ENCODE data around the gene SULT1A3.
"Not testable (repeated sequence)": the region's sequence is repeated elsewhere in the genome, so short reads cannot be mapped to it uniquely, and the experiment has no call there.

Gene SULT1A3

GRCh38 chr16:30193615-30194014 is 5.4 kb upstream of the SULT1A3 start, which contains the start of the genes BOLA2B and SLX1A:
TSS of gene BOLA2B (minus strand) at chr16:30193666. CDS start at chr16:30193595, 71 bp downstream.
TSS of gene SLX1A (plus strand) at chr16:30193875. CDS start at chr16:30194085, 210 bp downstream.
- H3K9me2 ChIP-seq (replicated peaks; ENCODE audit: control insufficient read depth, low read length); H4K20me1 ChIP-seq (ENCODE audit: control insufficient read depth, insufficient read depth, low read depth, low read length); H3K4me1 ChIP-seq (ENCODE audit: control insufficient read depth, low read length); H3K9me3 ChIP-seq (ENCODE audit: control insufficient read depth, insufficient read depth, low read length); H3K36me3 ChIP-seq (ENCODE audit: control insufficient read depth, low read length); H3F3A ChIP-seq (ENCODE audit: control insufficient read depth, insufficient read depth); H3K27me3 ChIP-seq (ENCODE audit: control insufficient read depth, low read length); H3K27ac ChIP-seq (ENCODE audit: low read depth, low read length); H3K79me2 ChIP-seq (ENCODE audit: control insufficient read depth, low read length): not testable (repeated sequence)
- Histone ChIP-seq H3K4me3 (ENCODE audit: low read length) (peak within 1 kb of the TSS; percentile 61), H3K4me2 (ENCODE audit: low read length) (peak within 1 kb of the TSS; percentile 39; the same call in 1 of the 2 replicates)

GRCh38 chr16:30194172-30194925 is 4.7 kb upstream of the SULT1A3 start:
- not testable (repeated sequence) for H3K9me2 ChIP-seq (replicated peaks; ENCODE audit: control insufficient read depth, low read length); H3K36me3 ChIP-seq (ENCODE audit: control insufficient read depth, low read length); H3F3A ChIP-seq (ENCODE audit: control insufficient read depth, insufficient read depth); H3K27me3 ChIP-seq (ENCODE audit: control insufficient read depth, low read length); H3K9me3 ChIP-seq (ENCODE audit: control insufficient read depth, insufficient read depth, low read length); H3K79me2 ChIP-seq (ENCODE audit: control insufficient read depth, low read length); H4K20me1 ChIP-seq (ENCODE audit: control insufficient read depth, insufficient read depth, low read depth, low read length); H3K27ac ChIP-seq (ENCODE audit: low read depth, low read length); H3K4me1 ChIP-seq (ENCODE audit: control insufficient read depth, low read length)
- Histone ChIP-seq H3K4me2 (ENCODE audit: low read length) (peak overlapping the region; percentile 39; the same call in 1 of the 2 replicates), H3K4me3 (ENCODE audit: low read length) (peak overlapping the region; percentile 61)

- H3K9me3 ChIP-seq (ENCODE audit: control insufficient read depth, insufficient read depth, low read length); H3K4me2 ChIP-seq (ENCODE audit: low read length); H3K9me2 ChIP-seq (replicated peaks; ENCODE audit: control insufficient read depth, low read length); H3K4me3 ChIP-seq (ENCODE audit: low read length); H3F3A ChIP-seq (ENCODE audit: control insufficient read depth, insufficient read depth); H3K36me3 ChIP-seq (ENCODE audit: control insufficient read depth, low read length); H3K27ac ChIP-seq (ENCODE audit: low read depth, low read length); H3K27me3 ChIP-seq (ENCODE audit: control insufficient read depth, low read length); H4K20me1 ChIP-seq (ENCODE audit: control insufficient read depth, insufficient read depth, low read depth, low read length); H3K79me2 ChIP-seq (ENCODE audit: control insufficient read depth, low read length); H3K4me1 ChIP-seq (ENCODE audit: control insufficient read depth, low read length): not testable (repeated sequence)
Measured at GRCh38 chr16:30197001-30197400, 2.1 kb upstream of the SULT1A3 start.

GRCh38 chr16:30199608-30200343 is 721 bp downstream of the SULT1A3 start:
- H3K9me3 ChIP-seq (ENCODE audit: control insufficient read depth, insufficient read depth, low read length); H3K27me3 ChIP-seq (ENCODE audit: control insufficient read depth, low read length); H3K79me2 ChIP-seq (ENCODE audit: control insufficient read depth, low read length); H3K4me2 ChIP-seq (ENCODE audit: low read length); H3F3A ChIP-seq (ENCODE audit: control insufficient read depth, insufficient read depth); H3K36me3 ChIP-seq (ENCODE audit: control insufficient read depth, low read length); H3K4me3 ChIP-seq (ENCODE audit: low read length); H3K27ac ChIP-seq (ENCODE audit: low read depth, low read length); H3K9me2 ChIP-seq (replicated peaks; ENCODE audit: control insufficient read depth, low read length); H4K20me1 ChIP-seq (ENCODE audit: control insufficient read depth, insufficient read depth, low read depth, low read length); H3K4me1 ChIP-seq (ENCODE audit: control insufficient read depth, low read length): not testable (repeated sequence)

GRCh38 chr16:30205541-30206236 is 6.6 kb downstream of the SULT1A3 start:
- peak overlapping the region; percentile 57 for H3K4me3 ChIP-seq (ENCODE audit: low read length)
- not testable (repeated sequence) for H3K27ac ChIP-seq (ENCODE audit: low read depth, low read length)

GRCh38 chr16:30206252-30206651 is 7.2 kb downstream of the SULT1A3 start:
- H3F3A ChIP-seq (ENCODE audit: control insufficient read depth, insufficient read depth); H3K36me3 ChIP-seq (ENCODE audit: control insufficient read depth, low read length); H4K20me1 ChIP-seq (ENCODE audit: control insufficient read depth, insufficient read depth, low read depth, low read length); H3K9me2 ChIP-seq (replicated peaks; ENCODE audit: control insufficient read depth, low read length); H3K27me3 ChIP-seq (ENCODE audit: control insufficient read depth, low read length); H3K9me3 ChIP-seq (ENCODE audit: control insufficient read depth, insufficient read depth, low read length); H3K27ac ChIP-seq (ENCODE audit: low read depth, low read length); H3K4me1 ChIP-seq (ENCODE audit: control insufficient read depth, low read length); H3K79me2 ChIP-seq (ENCODE audit: control insufficient read depth, low read length): not testable (repeated sequence)
- Histone ChIP-seq H3K4me3 (ENCODE audit: low read length) (peak overlapping the region; percentile 57), H3K4me2 (ENCODE audit: low read length) (peak overlapping the region; percentile 54)

More at GRCh38 chr16:30205541-30206236, 6.6 kb downstream of the SULT1A3 start:
- H3K79me2 ChIP-seq (ENCODE audit: control insufficient read depth, low read length); H3K4me1 ChIP-seq (ENCODE audit: control insufficient read depth, low read length); H3K9me3 ChIP-seq (ENCODE audit: control insufficient read depth, insufficient read depth, low read length); H3K27me3 ChIP-seq (ENCODE audit: control insufficient read depth, low read length); H3K36me3 ChIP-seq (ENCODE audit: control insufficient read depth, low read length); H3F3A ChIP-seq (ENCODE audit: control insufficient read depth, insufficient read depth); H3K9me2 ChIP-seq (replicated peaks; ENCODE audit: control insufficient read depth, low read length); H4K20me1 ChIP-seq (ENCODE audit: control insufficient read depth, insufficient read depth, low read depth, low read length): not testable (repeated sequence)
- H3K4me2 ChIP-seq (ENCODE audit: low read length), result peak overlapping the region; percentile 54

- not testable (repeated sequence) for H3K4me1 ChIP-seq (ENCODE audit: control insufficient read depth, low read length); H4K20me1 ChIP-seq (ENCODE audit: control insufficient read depth, insufficient read depth, low read depth, low read length); H3K27me3 ChIP-seq (ENCODE audit: control insufficient read depth, low read length); H3K4me3 ChIP-seq (ENCODE audit: low read length); H3K9me2 ChIP-seq (replicated peaks; ENCODE audit: control insufficient read depth, low read length); H3K4me2 ChIP-seq (ENCODE audit: low read length); H3K27ac ChIP-seq (ENCODE audit: low read depth, low read length); H3F3A ChIP-seq (ENCODE audit: control insufficient read depth, insufficient read depth); H3K79me2 ChIP-seq (ENCODE audit: control insufficient read depth, low read length); H3K36me3 ChIP-seq (ENCODE audit: control insufficient read depth, low read length); H3K9me3 ChIP-seq (ENCODE audit: control insufficient read depth, insufficient read depth, low read length)
Measured at GRCh38 chr16:30207063-30207704, 8.1 kb downstream of the SULT1A3 start.

All from DOHH2 (cell line).